ENCODE measurements around the gene SETD7.

GRCh38 chr4:139584784-139585183 is 28.8 kb upstream of the SETD7 start:
- TF ChIP-seq CTCF (IDR thresholded peaks at IDR 0.05) (no peak), POLR2A (IDR thresholded peaks at IDR 0.05) (no peak)

All from esophagus squamous epithelium (tissue), 4 donors.